HG03520 (cell line): Measurements from ENCODE around the gene PIANP.
"Not testable (repeated sequence)": the region's sequence is repeated elsewhere in the genome, so short reads cannot be mapped to it uniquely, and the experiment has no call there.

Experiments
- ATAC-seq: cut with Tn5 transposase; IDR thresholded peaks from one replicate; pipeline ENCODE4 v1.9.1; 2021; ENCODE audit warnings: mild to moderate bottlenecking, moderate library complexity; ENCODE audit not compliant: unreplicated experiment

PIANP gene

DNA sequence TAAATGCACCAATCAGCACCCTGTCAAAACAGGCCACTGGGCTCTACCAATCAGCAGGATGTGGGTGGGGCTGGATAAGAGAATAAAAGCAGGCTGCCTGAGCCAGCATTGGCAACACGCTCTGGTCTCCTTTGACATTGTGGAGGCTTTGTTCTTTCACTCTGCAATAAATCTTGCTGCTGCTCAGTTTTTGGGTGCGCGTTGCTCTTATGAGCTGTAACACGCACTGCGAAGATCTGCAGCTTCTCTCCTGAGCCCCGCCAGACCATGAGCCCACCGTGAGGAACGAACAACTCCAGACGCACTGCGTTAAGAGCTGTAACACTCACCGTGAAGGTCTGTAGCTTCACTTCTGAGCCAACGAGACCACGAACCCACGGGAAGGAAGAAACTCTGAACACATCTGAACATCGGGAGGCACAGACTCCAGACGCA is 8.4 kb upstream of the PIANP start:
- ATAC-seq = no peak

DNA sequence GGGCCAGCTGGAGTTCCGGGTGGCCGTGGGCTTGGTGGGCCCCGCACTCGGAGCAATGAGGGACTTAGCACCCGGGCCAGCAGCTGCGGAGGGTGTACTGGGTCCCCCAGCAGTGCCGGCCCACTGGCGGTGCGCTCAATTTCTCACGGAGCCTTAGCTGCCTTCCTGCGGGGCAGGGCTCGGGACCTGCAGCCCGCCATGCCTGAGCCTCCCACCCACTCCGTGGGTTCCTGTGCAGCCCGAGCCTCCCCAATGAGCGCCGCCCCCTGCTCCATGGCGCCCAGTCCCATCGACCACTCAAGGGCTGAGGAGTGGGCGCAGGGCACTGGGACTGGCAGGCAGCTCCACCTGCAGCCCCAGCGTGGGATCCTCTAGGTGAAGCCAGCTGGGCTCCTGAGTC is 7.7 kb upstream of the PIANP start:
- not testable (repeated sequence) for ATAC-seq

DNA sequence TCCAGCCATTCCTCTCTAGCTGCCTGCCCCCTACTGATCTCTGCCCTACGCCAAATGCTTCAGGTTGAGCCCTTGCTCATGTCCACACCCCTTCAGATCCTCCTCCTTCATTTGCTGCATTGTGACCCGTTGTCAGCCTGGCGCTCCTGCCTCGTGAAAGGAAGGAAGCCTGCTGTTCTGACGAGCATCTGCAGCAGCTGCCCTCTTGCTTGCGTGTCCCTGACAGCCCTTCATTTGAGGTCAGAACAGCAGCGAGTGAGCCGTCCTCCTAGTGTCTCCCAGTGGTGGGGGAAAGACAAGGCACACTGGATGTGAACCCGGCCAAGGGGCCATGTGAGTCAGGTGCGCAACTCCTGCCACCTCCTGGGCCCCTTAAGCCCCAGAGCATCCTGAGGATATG is 3.0 kb upstream of the PIANP start:
- ATAC-seq = no peak

DNA sequence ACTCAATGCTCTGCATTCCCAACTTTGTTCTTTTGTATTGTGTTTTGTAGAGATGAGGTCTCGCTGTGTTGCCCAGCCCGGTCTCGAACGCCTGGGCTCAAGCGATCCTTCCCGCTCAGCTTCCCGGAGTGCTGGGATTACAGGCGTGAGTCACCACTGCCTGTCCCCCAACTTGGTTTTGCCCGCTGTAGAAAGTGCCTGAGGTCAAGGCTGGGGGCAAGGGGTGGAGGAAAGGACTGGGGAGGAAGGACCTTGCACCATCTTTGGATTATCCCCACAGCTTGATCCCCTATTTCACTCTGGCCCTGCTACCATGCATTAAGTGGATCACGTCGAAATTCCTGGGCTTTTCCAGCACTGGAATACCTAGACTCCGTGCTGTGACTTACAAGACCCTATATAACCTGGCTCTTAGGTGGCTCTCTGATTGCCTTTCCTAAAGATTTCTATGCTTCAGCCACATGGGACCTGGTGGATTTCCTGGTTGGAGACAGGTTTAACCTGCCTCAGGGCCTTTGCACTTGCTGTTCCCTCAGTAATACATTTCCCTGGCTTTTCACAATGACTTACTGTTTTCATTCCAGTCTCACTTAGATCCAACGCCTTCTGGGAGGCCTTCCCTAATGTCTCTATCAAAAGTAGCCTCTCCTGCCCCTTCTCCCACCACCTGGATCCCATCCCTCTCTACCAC is 608 bp upstream of the PIANP start:
- no peak for ATAC-seq

DNA sequence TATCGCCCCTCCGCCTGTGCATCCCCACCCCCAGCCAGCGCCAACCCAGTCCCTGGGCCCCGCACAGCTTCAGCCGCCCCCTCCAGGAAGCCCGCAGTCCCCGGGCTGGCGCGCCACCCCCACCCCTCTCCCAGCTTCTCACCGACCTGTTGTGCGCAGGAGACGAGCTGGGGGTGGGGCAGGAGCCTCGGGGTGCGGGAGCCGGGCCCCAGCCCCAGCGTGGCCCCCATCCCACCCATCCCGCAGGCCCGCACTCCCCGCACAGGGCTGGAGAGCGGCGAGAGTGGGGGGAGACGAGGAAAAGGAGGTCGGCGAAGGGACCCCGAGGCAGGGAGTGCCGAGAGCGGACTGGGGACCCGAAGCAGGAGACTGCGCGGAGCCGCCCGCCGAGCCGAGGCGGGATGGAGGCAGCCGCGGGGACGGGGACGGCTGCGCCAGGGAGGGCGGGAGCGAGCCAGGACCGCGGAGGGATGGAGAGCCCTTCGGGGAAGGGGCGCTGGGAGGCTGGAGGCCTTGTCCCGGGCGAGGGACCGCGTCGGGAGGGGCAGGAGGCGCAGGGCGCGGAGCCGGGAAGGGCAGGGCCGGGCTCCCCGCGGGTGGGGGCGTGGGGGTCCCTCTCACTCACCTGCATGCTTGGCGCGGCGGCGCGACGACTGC is 498 bp downstream of the PIANP start:
- ATAC-seq = no peak

DNA sequence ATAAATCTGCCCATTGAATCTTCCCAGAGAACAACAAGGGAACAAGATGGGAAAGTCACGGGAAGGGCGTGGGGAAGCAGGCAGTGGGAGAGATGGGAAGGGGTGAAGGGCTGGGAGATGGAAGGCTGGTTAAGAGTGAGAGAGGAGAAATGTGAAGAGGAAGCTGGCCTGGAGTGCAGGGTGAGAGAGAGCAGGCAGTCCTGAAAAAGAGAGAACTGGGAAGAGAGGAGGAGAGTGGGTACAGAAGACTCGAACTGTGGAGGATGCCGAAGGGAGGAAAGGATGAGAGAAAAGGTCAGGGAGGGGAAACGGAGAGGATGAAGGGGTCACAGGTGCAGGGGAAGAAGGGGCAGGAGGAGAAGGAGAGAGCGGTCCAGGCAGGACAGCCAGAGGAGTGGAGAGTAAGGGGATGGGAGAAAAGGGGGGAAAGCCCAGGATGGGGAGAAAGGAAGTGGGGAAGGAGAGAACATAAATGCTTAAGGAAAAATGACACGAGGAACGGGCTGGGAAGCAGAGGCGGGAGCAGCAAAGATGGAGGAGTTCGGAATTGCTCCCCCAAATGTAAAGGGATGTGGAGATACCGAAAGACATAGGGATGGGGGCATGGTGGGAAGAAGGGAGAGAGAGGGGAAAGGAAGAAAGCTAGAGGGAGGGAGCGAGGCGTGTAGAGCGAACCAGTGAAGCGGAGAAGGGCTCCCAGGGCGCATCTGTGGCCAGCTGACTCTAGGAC is 1.2 kb downstream of the PIANP start:
- no peak for ATAC-seq

DNA sequence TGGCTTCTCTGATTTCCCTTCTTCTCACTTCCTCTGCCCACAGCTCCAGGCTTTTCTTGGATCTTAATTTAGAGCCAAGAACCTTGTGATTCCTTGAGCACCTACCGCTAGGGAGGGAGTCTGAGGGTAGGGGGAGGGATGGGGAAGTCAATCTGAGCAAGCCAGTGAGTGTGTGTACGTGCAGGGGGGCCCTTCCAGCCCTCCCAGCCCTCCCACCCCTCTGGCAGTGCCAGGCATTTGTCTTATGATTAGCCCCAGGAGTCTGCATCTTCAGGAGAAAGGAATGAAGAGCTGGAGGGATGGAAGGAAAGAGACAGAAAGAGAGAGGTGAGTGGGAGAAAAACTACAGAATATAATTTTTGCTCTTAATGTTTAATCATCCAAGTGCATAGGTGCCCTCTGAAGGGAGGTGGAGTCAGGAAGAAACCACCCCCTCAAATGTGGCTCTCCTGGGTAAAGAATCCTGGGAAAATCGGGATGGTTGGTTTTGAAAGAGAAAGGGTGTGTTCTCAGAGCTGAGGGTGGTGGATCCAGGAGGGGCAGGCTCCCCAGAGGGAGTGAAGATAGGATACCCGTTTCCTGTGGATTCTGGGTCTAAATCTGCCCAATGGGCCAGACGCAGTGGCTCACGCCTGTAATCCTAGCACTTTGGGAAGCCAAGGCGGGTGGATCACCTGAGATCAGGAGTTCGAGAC is 2.1 kb downstream of the PIANP start:
- no peak for ATAC-seq

DNA sequence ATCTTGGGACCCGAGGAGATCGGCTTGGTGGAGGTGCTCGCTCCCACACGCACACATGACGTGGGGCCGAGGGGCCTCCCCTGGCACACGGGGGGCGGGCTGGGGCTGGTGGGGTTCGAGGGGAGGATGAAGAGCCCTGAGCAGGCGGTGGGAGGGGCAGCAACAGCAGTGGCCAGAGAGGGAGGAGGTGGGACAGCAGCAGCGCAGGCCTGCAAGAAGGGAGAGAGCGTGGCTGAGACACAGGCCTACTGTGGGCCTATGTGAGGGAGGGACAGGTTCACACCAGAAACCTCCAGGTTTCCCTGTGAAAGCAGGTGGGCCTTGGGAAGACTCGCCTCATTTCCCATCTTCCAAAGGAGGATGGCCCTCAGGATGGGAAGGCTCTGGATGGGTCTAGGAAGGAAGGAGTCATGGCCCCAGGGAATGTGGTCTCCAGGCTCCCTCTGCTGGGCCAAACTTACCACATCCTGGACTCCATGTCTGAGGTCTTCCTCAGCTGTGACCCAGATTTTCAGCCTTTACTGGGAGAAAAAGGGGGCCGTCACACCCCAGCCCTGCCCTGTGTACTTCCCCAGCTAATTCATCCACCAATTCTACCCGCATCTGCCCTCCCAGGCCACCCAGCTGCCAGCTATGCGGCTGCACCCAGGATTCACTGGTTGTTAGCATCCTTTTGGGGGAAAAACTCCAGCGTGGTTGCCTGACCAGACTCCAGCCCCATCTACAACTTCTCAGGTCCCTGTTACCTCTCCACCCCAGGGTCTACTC is 2.8 kb downstream of the PIANP start:
- ATAC-seq = no peak

DNA sequence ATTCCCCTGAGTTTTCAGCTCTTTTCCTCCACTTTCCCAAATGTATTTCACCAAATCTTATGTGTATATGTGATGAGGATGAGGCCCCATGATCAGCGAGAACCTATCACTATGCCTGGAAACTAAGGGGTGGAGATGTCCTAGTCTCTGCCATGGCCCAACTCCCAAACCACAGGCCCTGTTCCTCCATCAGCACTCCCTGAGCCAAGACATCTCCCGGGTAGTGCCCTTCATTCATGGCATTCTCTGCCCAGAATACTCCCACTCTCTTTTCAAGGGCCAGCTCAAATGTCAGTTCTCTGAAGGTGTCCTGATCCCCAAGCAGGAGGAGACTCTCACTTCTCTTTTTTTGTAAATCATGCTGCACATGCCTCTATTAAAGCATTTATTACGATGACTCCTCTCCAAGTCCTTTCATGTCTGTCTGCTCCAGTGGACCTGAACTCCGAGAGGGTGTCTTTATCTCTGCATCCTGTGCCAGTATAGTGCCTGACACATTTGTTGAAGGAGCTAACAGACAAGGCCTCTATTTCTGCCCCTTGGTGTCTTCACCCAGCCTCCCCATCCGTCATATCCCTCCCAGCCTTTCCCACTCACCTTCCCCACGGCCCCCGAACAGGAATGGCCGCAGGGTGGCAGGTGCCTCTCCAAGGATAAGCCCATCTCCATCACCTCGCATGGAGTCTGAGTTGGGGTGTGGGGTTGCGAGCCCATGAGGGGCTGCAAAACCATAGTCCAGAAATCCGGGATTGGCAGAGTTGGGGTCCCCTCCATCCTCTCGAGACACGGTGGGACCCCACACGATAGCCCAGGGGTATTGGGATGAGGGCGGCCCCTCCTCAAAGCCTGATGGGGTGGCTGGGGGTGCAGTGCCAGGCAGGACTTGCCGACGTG is 3.7 kb downstream of the PIANP start:
- no peak for ATAC-seq

DNA sequence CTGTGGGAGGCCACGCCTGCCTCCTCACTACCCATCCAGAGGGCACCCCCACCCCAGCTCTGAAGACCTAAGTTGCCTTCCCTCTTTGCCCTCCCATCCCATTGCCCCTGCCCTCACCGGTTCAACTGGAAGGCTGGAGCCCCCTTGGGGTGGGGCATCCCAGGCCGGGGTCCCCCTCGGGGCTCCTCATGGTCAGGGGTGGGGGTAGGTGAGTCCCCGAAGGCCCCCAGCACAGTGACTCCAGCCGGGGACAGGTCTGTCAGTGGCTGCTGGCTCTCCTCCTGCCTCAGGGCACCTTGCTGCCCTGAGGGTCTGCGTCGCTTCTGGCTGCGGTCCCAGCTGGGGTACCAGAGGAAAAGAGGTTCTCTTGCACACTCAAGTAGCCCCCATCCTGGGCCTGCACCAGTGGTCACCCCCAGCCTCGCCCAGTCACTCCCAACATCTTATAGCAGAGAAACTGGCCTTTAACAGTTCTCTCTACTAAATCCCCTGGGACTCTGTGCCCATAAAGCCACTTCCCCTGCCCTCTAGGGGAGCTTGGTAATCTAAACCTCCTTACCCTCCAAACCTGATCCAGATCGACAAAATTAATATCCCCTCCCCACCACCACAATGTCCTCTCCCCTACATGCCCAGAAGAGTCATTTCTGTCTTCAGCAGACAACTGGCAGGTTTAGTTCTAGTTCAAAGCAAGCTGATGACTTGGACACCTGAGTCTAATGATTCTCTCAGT is 5.1 kb downstream of the PIANP start:
- ATAC-seq = no peak

DNA sequence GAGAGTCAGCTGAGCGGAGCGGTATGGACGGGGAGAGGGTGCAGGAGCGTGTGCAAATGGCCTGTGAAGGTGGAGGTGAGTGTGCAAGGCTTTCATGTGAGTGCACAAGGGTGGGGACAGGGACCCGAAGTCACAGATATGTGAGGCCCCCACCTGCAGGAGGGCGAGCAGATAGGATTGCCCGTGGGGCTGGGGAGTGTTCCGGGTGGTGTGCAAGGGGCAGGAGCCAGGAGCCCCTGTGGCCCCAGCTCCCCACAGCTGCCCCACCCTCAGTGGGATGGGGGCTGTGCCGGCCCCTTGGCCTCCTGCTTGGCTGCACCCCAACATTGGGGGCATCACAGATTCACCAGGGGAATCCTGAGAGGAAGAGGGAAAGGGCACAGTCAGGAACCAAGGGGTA is 5.9 kb downstream of the PIANP start:
- ATAC-seq = no peak

DNA sequence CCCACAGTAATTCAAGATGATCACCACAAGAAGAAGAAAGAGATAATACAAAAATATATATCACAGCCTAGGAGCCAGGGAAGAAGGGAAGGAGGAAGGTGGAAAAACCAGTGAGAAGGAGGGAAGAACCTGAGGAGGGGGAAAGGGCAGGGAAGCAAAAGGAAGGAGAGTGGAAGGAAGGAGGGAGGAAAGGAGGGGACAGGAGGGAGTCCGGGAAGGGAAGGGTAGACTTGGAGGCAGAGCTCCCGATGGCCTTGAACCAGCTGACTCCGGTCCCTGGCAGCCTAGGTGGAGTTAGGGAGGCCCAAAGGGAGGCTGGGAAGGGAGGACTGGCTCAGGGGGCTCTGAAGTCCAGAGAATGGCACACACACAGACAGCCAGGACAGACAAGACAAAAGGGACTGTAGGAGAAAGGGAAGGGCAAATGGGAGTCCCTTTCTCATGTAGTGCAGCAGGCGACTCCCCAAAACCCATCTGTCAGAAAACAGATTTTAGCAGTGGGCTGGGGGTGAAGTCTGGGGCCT is 6.7 kb downstream of the PIANP start:
- ATAC-seq = no peak

DNA sequence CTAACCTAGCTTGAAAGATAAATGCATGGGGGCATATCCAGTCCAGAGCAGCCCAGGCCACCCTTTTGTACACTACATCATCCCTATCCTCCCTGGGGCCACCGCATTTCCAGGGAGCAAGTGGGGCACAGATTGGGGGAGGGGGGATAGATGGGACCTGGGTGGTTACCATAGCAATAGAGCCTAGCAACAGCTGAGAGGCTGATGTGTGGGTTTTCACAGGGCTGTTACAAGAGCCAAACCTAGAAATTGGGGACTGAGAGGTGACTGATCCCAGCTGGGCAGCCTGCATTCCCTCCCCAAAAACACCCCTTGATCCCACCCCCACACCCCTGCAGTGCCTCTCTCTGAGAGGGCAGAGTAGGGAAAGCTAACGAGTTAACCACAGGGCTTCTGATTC is 7.7 kb downstream of the PIANP start:
- no peak for ATAC-seq

DNA sequence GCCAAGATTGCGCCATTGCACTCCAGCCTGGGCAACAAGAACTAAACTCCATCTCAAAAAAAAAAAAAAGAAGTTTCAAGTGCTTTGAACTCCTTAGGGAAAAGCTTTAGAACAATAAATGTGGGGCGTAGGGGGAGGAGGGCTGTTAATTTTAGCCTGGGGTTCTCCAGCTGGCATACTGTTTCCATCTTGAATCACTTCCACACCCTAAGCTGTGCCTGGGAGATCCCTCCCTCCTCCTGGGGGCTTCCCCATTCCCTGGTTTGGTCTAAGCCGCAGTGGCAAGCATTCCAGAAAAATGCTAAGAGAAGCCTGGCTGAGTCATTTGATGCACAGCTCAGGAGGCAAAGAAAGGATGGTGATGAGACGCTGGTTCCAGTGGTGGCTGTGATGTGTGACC is 9.1 kb downstream of the PIANP start:
- ATAC-seq = no peak

DNA sequence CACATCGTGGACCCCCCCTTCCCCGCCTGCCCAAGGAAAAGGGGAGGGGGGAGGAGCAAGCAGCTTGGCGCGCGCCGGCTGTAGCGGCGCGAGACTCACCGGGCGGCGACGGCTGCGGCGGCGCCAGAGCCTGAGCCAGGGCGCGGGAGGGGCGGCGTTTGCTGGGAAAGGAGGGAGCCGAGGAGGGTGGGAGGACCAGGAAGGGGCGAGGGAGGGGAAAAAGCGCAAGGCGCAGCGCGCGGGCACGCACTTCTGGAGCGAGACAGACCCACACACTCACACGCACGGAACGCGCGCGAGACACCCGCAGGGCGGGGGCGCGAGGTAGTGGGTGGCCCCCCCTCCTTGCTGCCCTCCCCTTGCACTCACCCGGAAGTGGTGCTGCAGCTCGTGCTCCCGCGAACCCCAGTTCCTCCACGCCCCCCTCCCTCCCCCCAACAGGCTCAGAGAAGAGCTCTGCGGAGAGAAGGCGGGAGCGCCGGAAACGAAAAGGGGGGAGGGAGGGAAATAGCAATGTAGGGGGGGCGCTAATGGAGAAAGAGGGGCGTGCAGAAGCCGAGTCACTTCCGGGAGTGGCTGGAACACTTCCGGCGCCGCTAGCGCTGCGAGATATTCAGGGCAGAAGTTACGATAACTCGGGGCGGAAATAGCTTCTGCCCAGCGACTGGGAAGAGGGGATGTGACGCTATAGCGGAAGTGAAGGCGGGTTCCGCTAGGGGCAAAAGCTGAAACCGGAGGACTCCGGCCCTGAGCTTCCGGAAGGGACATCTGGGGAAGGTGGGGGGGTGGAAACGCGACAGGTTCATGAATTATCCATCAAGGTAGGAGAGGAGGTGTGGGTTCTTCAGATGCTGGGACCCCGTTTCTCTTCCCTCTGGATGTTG is 11.4 kb downstream of the PIANP start, which contains the start of gene ZNF384:
Gene ZNF384 (minus strand): TSS at position 377 of the 884 bp plus-strand sequence. CDS start 9,855 bp downstream, outside the sequence.
- peak; percentile 87 for ATAC-seq

DNA sequence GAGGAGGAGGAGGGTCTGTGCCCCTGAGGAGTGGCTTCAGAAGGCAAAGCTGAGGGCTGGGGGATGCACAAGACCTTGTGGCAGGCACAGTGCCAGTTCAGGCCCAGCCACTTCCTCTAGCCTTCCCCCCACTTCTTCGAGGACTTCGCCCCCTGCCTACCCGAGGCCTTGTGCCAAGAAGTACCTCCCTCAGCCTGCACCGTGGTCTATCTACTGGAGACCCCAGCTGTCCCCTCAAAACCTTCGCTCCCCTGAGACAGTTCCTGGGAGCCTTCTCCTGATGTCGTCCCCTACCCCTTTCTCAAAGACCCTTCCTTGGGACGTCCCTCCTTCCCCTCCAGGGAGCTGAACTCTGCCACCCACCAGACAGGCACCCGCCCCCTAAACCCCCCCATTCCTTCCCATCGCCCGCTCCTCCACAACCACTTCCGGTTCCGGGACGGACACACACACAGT is 12.0 kb downstream of the PIANP start:
- peak; percentile 7 for ATAC-seq

DNA sequence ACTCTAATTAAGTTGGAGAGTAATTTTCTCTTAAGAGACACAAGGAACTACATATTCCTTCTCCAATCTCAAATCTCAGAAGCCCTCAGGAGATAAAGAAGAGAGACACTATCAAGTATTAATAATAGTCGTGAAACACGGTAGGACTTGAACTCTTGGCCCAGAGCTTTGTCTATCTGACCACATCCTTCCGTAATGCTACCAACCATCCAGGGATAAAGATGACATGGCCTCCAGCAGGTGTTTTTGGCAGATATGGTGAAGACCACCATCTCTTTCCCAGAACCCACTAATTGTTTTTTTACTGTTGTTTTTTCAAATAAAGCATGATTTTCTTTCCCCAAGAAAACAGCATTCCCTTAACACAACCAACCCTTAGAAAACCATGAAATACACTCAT is 14.8 kb downstream of the PIANP start:
- no peak for ATAC-seq

DNA sequence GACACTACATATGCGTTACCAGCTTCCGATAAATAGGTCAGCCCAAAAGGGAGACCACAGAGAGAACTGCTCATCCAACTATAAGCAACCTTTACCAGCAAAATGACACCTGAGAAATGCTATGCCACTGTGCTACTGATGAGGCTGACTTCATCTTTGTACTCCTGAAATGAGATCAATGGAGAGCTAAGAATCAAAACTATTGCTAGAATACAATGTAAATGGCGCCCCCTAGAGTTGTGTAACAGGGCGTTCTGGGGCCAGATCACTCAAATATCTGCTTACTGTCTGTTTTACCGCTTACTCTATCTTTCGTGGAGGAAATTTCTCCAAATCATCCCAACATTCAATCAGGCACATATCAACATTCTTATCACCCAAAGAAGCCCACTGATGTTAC is 16.0 kb downstream of the PIANP start:
- no peak for ATAC-seq
